HEK293 (cell line): ENCODE measurements around the gene ADSL.

Experiments
- CTCF ChIA-PET: fragments of 350-600 bp; formaldehyde crosslinking; extraction: SDS; loops from one replicate; lab custom pipeline; 2021; ENCODE audit warnings: antibody characterized with exemption; lab: Yijun Ruan, JAX
- POLR2A ChIA-PET: fragments of 300-600 bp; formaldehyde crosslinking; extraction: SDS; loops from one replicate; lab custom pipeline; 2020; ENCODE audit warnings: antibody characterized with exemption, inconsistent platforms; lab: Yijun Ruan, JAX
- H3K27ac ChIP-seq: fragments of 200-500 bp; sonication (Bioruptor generic); 2 replicates; pipeline ENCODE4 v1.5.1; 2014; ENCODE audit warnings: low read depth, low read length, control low read depth, inconsistent platforms; ENCODE audit errors: extremely low read depth
- H3K36me3 ChIP-seq, 2 experiments: fragments of 200-500 bp in 1 of 2; sonication (Bioruptor generic) in 1 of 2; 1 replicate in 1 of 2; 2 replicates in 1 of 2; pipeline ENCODE4 v1.5.1; 2014 to 2017; ENCODE audit warnings: inconsistent platforms in 2 of 2, low read length in 2 of 2; ENCODE audit not compliant: control insufficient read depth in 2 of 2, insufficient read depth in 1 of 2
- H3K4me1 ChIP-seq: fragments of 200-500 bp; sonication (Bioruptor generic); 2 replicates; pipeline ENCODE4 v1.5.1; 2014; ENCODE audit warnings: mild to moderate bottlenecking, low read length, inconsistent platforms; ENCODE audit not compliant: control insufficient read depth, insufficient read depth
- H3K4me3 ChIP-seq: 2 replicates; pipeline ENCODE4 v1.5.1; 2011; ENCODE audit warnings: low read depth, mild to moderate bottlenecking, control low read depth, low read length, moderate library complexity
- H3K9me3 ChIP-seq: fragments of 200-500 bp; sonication (Bioruptor generic); 2 replicates; pipeline ENCODE4 v1.5.1; 2014; ENCODE audit warnings: low read depth, low read length, inconsistent platforms; ENCODE audit not compliant: control insufficient read depth, insufficient read depth
- GFI1B ChIP-seq: fragments of 450-650 bp; formaldehyde crosslinking; IDR thresholded peaks from 2 replicates; pipeline ENCODE4 v1.5.1; 2016; ENCODE audit warnings: missing biosample characterization, missing genetic modification characterization
- GLI2 ChIP-seq: fragments of 450-650 bp; formaldehyde crosslinking; IDR thresholded peaks from 2 replicates; pipeline ENCODE4; 2017; ENCODE audit warnings: missing biosample characterization, missing genetic modification characterization, low read depth, borderline replicate concordance
- KLF16 ChIP-seq: fragments of 450-650 bp; formaldehyde crosslinking; IDR thresholded peaks from 2 replicates; pipeline ENCODE4 v1.5.1; 2017; ENCODE audit warnings: missing biosample characterization, missing genetic modification characterization
- KLF9 ChIP-seq: fragments of 450-650 bp; formaldehyde crosslinking; IDR thresholded peaks from 2 replicates; pipeline ENCODE4 v1.5.1; 2016; ENCODE audit warnings: missing biosample characterization, missing genetic modification characterization, low read depth
- MYNN ChIP-seq: fragments of 450-650 bp; formaldehyde crosslinking; IDR thresholded peaks from 2 replicates; pipeline ENCODE4 v1.5.1; 2016; ENCODE audit warnings: missing biosample characterization, missing genetic modification characterization, borderline replicate concordance
- SCRT2 ChIP-seq: fragments of 450-650 bp; formaldehyde crosslinking; IDR thresholded peaks from 2 replicates; pipeline ENCODE4 v1.5.1; 2016; ENCODE audit warnings: missing biosample characterization, missing genetic modification characterization
- ZBTB21 ChIP-seq: fragments of 450-650 bp; formaldehyde crosslinking; IDR thresholded peaks from 2 replicates; pipeline ENCODE4 v1.5.1; 2017; ENCODE audit warnings: missing biosample characterization, missing genetic modification characterization
- ZFP37 ChIP-seq: fragments of 450-650 bp; formaldehyde crosslinking; IDR thresholded peaks from 2 replicates; pipeline ENCODE4 v1.5.1; 2016; ENCODE audit warnings: missing biosample characterization, missing genetic modification characterization
- ZNF146 ChIP-seq: fragments of 450-650 bp; formaldehyde crosslinking; IDR thresholded peaks from 2 replicates; pipeline ENCODE4 v1.5.1; 2016; ENCODE audit warnings: missing biosample characterization, missing genetic modification characterization
- ZNF266 ChIP-seq: fragments of 450-650 bp; formaldehyde crosslinking; IDR thresholded peaks from 2 replicates; pipeline ENCODE4 v1.5.1; 2016; ENCODE audit warnings: missing biosample characterization, missing genetic modification characterization, low read depth
- ZNF366 ChIP-seq: fragments of 450-650 bp; formaldehyde crosslinking; conservative IDR thresholded peaks from 2 replicates; pipeline ENCODE4 v1.5.1; 2016; ENCODE audit warnings: missing biosample characterization, missing genetic modification characterization
- ZNF843 ChIP-seq: fragments of 450-650 bp; formaldehyde crosslinking; IDR thresholded peaks from 2 replicates; pipeline ENCODE4 v1.5.1; 2016; ENCODE audit warnings: missing biosample characterization, missing genetic modification characterization
- ZXDB ChIP-seq: fragments of 450-650 bp; formaldehyde crosslinking; IDR thresholded peaks from 2 replicates; pipeline ENCODE4 v1.5.1; 2016; ENCODE audit warnings: missing biosample characterization, missing genetic modification characterization
- TF ChIP-seq, protein P1 (sequence below): fragments of 450-650 bp; formaldehyde crosslinking; conservative IDR thresholded peaks from 2 replicates; pipeline ENCODE4 v1.5.1; 2016; ENCODE audit warnings: low read depth, missing biosample characterization, missing genetic modification characterization
- TF ChIP-seq, protein P2 (sequence below): fragments of 450-650 bp; formaldehyde crosslinking; IDR thresholded peaks from 2 replicates; pipeline ENCODE4 v1.5.1; 2016; ENCODE audit warnings: missing biosample characterization, missing genetic modification characterization, low read depth
- TF ChIP-seq, protein P3 (sequence below): fragments of 450-650 bp; formaldehyde crosslinking; IDR thresholded peaks from 2 replicates; pipeline ENCODE4 v1.5.1; 2017; ENCODE audit warnings: missing biosample characterization, missing genetic modification characterization
- TF ChIP-seq, protein P4 (sequence below): fragments of 450-650 bp; formaldehyde crosslinking; IDR thresholded peaks from 2 replicates; pipeline ENCODE4 v1.5.1; 2016; ENCODE audit warnings: missing biosample characterization, missing genetic modification characterization
- TF ChIP-seq, protein P5 (sequence below): fragments of 450-650 bp; formaldehyde crosslinking; conservative IDR thresholded peaks from 2 replicates; pipeline ENCODE4 v1.5.1; 2016; ENCODE audit warnings: low read depth, missing biosample characterization, missing genetic modification characterization
- TF ChIP-seq, protein P6 (sequence below): fragments of 450-650 bp; formaldehyde crosslinking; IDR thresholded peaks from 2 replicates; pipeline ENCODE4 v1.5.1; 2016; ENCODE audit warnings: missing biosample characterization, missing genetic modification characterization, low read depth

Gene ADSL

DNA sequence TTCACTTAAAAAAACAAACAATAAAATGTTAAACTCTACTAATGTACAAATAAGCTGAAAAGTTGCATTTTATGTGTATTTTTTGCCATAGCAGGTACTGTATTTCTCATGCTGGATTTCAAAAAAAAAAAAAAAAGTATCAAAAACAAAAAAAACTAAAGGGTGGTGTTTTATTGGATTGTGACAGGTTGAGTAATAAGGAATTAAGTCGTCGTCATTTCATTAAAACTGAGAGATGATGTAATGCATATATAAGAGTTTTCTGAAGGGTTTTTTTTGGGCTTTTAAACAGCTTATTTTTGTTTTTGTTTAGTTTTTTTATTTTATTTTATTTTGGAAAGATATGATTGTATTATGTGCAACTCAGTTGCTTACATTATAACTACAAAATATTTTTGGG, 10.9 kb upstream of the ADSL start (continued):
- TF ChIP-seq, protein P1, sequence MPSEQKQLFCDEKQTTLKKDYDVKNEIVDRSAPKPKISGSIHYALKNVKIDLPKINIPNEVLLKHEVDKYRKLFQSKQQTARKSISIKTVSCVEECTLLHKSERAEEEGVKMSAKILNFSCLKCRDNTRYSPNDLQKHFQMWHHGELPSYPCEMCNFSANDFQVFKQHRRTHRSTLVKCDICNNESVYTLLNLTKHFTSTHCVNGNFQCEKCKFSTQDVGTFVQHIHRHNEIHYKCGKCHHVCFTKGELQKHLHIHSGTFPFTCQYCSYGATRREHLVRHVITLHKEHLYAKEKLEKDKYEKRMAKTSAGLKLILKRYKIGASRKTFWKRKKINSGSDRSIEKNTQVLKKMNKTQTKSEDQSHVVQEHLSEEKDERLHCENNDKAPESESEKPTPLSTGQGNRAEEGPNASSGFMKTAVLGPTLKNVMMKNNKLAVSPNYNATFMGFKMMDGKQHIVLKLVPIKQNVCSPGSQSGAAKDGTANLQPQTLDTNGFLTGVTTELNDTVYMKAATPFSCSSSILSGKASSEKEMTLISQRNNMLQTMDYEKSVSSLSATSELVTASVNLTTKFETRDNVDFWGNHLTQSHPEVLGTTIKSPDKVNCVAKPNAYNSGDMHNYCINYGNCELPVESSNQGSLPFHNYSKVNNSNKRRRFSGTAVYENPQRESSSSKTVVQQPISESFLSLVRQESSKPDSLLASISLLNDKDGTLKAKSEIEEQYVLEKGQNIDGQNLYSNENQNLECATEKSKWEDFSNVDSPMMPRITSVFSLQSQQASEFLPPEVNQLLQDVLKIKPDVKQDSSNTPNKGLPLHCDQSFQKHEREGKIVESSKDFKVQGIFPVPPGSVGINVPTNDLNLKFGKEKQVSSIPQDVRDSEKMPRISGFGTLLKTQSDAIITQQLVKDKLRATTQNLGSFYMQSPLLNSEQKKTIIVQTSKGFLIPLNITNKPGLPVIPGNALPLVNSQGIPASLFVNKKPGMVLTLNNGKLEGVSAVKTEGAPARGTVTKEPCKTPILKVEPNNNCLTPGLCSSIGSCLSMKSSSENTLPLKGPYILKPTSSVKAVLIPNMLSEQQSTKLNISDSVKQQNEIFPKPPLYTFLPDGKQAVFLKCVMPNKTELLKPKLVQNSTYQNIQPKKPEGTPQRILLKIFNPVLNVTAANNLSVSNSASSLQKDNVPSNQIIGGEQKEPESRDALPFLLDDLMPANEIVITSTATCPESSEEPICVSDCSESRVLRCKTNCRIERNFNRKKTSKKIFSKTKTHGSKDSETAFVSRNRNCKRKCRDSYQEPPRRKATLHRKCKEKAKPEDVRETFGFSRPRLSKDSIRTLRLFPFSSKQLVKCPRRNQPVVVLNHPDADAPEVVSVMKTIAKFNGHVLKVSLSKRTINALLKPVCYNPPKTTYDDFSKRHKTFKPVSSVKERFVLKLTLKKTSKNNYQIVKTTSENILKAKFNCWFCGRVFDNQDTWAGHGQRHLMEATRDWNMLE (tag by site-specific recombination): 0 out of 2 replicates have a peak, but pooled peaks have one; percentile 14

DNA sequence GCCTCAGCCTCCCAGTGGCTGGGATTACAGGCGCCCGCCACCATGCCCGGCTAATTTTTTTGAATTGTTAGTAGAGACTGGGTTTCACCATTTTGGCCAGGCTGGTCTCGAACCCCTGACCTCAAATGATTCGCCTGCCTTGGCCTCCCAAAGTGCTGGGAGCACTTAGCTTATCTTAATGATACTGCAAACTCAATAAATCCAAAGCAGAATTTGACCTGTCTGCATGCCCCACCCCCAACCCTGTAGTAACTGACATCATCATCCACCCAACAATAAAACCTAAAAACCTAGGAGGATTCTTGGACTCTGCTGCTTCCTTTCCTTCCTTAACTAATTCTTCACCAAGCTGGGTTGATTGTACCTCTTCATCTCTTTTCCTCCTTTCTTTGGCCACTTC, 6.3 kb upstream of the ADSL start:
- POLR2A ChIA-PET: interaction anchor here (0.7 kb wide), 1 partner anchor 9 kb away, joined by 3 read pairs; no protein-coding TSS in a partner anchor
- CTCF ChIA-PET: interaction anchor here (1.0 kb wide), 1 partner anchor 8 kb away, joined by 4 read pairs; no protein-coding TSS in a partner anchor
- TF ChIP-seq, protein P2, sequence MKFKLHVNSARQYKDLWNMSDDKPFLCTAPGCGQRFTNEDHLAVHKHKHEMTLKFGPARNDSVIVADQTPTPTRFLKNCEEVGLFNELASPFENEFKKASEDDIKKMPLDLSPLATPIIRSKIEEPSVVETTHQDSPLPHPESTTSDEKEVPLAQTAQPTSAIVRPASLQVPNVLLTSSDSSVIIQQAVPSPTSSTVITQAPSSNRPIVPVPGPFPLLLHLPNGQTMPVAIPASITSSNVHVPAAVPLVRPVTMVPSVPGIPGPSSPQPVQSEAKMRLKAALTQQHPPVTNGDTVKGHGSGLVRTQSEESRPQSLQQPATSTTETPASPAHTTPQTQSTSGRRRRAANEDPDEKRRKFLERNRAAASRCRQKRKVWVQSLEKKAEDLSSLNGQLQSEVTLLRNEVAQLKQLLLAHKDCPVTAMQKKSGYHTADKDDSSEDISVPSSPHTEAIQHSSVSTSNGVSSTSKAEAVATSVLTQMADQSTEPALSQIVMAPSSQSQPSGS (tag by site-specific recombination): peak; percentile 72
- TF ChIP-seq ZBTB21 (tag by site-specific recombination) (no peak; the same call in 1 of the 2 replicates), ZNF843 (tag by site-specific recombination) (peak; percentile 39; the same call in 1 of the 2 replicates), GFI1B (tag by site-specific recombination) (no peak), KLF9 (tag by site-specific recombination) (no peak; the same call in 1 of the 2 replicates), GLI2 (tag by site-specific recombination) (peak; percentile 13; the same call in 1 of the 2 replicates), KLF16 (tag by site-specific recombination) (peak; percentile 90), ZNF266 (tag by site-specific recombination) (no peak), ZNF366 (peak; percentile 53), SCRT2 (tag by site-specific recombination) (peak; percentile 37; the same call in 1 of the 2 replicates), ZXDB (tag by site-specific recombination) (peak; percentile 64; the same call in 1 of the 2 replicates), ZNF146 (tag by site-specific recombination) (no peak), MYNN (tag by site-specific recombination) (no peak), ZFP37 (no peak)
- TF ChIP-seq, protein P3, sequence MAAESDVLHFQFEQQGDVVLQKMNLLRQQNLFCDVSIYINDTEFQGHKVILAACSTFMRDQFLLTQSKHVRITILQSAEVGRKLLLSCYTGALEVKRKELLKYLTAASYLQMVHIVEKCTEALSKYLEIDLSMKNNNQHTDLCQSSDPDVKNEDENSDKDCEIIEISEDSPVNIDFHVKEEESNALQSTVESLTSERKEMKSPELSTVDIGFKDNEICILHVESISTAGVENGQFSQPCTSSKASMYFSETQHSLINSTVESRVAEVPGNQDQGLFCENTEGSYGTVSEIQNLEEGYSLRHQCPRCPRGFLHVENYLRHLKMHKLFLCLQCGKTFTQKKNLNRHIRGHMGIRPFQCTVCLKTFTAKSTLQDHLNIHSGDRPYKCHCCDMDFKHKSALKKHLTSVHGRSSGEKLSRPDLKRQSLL (tag by site-specific recombination): no peak
- TF ChIP-seq, protein P4, sequence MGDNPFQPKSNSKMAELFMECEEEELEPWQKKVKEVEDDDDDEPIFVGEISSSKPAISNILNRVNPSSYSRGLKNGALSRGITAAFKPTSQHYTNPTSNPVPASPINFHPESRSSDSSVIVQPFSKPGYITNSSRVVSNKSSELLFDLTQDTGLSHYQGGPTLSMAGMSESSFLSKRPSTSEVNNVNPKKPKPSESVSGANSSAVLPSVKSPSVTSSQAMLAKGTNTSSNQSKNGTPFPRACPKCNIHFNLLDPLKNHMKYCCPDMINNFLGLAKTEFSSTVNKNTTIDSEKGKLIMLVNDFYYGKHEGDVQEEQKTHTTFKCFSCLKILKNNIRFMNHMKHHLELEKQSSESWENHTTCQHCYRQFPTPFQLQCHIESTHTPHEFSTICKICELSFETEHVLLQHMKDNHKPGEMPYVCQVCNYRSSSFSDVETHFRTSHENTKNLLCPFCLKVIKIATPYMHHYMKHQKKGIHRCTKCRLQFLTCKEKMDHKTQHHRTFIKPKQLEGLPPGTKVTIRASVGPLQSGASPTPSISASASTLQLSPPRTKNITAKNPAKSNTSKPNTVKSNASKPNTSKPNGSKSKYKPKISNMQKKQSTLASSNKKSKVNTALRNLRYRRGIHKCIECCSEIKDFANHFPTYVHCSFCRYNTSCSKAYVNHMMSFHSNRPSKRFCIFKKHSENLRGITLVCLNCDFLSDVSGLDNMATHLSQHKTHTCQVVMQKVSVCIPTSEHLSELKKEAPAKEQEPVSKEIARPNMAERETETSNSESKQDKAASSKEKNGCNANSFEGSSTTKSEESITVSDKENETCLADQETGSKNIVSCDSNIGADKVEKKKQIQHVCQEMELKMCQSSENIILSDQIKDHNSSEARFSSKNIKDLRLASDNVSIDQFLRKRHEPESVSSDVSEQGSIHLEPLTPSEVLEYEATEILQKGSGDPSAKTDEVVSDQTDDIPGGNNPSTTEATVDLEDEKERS (tag by site-specific recombination): no peak
- TF ChIP-seq, protein P5, sequence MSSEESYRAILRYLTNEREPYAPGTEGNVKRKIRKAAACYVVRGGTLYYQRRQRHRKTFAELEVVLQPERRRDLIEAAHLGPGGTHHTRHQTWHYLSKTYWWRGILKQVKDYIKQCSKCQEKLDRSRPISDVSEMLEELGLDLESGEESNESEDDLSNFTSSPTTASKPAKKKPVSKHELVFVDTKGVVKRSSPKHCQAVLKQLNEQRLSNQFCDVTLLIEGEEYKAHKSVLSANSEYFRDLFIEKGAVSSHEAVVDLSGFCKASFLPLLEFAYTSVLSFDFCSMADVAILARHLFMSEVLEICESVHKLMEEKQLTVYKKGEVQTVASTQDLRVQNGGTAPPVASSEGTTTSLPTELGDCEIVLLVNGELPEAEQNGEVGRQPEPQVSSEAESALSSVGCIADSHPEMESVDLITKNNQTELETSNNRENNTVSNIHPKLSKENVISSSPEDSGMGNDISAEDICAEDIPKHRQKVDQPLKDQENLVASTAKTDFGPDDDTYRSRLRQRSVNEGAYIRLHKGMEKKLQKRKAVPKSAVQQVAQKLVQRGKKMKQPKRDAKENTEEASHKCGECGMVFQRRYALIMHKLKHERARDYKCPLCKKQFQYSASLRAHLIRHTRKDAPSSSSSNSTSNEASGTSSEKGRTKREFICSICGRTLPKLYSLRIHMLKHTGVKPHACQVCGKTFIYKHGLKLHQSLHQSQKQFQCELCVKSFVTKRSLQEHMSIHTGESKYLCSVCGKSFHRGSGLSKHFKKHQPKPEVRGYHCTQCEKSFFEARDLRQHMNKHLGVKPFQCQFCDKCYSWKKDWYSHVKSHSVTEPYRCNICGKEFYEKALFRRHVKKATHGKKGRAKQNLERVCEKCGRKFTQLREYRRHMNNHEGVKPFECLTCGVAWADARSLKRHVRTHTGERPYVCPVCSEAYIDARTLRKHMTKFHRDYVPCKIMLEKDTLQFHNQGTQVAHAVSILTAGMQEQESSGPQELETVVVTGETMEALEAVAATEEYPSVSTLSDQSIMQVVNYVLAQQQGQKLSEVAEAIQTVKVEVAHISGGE: no peak
- TF ChIP-seq, protein P6, sequence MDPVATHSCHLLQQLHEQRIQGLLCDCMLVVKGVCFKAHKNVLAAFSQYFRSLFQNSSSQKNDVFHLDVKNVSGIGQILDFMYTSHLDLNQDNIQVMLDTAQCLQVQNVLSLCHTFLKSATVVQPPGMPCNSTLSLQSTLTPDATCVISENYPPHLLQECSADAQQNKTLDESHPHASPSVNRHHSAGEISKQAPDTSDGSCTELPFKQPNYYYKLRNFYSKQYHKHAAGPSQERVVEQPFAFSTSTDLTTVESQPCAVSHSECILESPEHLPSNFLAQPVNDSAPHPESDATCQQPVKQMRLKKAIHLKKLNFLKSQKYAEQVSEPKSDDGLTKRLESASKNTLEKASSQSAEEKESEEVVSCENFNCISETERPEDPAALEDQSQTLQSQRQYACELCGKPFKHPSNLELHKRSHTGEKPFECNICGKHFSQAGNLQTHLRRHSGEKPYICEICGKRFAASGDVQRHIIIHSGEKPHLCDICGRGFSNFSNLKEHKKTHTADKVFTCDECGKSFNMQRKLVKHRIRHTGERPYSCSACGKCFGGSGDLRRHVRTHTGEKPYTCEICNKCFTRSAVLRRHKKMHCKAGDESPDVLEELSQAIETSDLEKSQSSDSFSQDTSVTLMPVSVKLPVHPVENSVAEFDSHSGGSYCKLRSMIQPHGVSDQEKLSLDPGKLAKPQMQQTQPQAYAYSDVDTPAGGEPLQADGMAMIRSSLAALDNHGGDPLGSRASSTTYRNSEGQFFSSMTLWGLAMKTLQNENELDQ: 0 out of 2 replicates have a peak, but pooled peaks have one; percentile 49

More for the DNA sequence above, 6.3 kb upstream of the ADSL start:
- H3K4me1 ChIP-seq: peaks cover 2% of the 10 kb centered on the region
- H3K9me3 ChIP-seq: no peaks in the 10 kb centered on the region
- H3K27ac ChIP-seq: no peak overlapping the region
- H3K36me3 ChIP-seq: no peaks in the 10 kb centered on the region; a peak in 1 of 3 replicates
- no peak overlapping the region for H3K4me3 ChIP-seq
